GM19193 (cell line): ENCODE measurements around the gene VPS26C.

ENCODE experiments used
- POLR2A ChIP-seq: IDR thresholded peaks from 4 replicates; pipeline ENCODE4 v1.6.1; 2011; ENCODE audit not compliant: insufficient read depth, insufficient read length; ENCODE audit errors: extremely low read depth

VPS26C gene

DNA sequence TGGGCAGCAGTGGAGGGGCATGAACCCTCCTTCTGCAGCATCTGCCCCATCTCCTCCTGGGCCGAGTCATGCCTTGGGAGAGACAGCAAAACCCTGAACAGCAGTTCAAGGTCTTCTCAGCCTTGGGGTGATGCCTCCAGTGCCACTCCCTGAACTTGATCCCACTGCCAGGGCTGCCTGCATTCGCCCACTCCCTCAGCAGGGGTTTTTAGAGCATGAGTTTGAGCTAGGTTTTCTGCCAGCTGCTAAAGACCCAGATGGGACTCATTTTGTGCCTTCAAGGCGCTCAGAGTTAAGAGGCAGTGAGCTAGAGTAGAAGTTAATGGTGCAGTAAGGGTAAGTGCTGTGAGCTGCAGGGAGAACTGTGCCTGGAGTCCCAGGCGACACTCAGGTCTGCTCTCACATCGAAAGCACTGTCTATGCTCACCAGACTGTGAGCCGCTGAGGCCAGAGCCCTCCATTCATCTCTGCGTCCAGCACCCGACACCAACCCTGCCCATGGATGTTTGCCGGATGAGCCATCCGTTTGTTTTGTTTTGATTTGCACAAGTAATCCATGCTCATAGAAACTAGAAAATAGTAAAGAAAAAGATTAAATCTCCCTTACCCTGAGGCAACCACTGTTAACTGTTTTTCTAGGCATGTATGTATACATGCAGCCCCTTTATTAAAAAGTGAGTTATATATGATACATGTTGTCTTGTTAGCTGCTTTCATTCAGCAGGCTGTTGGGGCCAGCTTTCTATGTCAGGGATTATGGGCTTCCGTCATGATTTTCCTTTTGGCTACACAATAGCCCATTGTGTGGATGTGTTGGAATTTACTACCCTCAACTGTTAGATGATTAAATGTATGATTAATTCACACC lies 67.8 kb downstream of the VPS26C start:
- TF ChIP-seq POLR2A = no peak

DNA sequence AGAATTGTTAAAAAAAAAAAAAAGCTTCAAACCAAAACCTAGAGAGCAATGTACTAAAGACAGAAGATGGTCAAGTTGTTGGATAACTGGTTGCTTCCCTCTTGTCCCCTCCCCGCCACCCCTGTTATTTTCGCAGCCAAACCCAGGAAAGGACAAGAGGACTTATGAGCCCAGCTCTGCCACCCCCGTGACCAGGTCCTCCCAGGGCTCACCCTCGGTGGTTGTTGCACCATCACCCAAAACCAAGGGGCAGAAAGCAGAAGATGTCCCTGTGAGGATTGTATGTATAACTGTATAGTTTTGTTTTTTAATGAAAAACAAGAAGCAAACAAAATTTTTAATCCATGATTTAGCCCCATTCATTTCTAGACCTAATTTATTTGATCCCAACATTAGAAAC lies 69.4 kb downstream of the VPS26C start:
- TF ChIP-seq POLR2A = no peak

DNA sequence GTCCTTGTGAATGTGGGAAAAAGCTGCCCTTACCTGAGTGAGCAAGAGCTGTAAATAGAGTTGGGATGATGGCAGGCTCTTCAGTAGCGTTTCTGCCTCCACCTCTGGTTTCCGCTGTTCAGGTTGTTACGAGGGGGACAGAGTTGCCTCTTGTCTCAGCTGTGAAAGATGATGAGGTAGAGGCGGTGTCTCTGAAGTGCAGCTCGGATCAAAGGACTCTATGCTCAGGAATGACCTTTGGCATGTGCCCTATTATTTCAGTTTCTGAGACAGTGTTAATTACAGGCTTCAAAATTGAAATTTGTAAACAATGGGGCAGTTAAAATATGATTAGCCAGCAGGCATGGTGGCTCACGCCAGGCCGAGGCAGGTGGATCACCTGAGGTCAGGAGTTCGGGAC lies 70.3 kb downstream of the VPS26C start:
- no peak for TF ChIP-seq POLR2A

DNA sequence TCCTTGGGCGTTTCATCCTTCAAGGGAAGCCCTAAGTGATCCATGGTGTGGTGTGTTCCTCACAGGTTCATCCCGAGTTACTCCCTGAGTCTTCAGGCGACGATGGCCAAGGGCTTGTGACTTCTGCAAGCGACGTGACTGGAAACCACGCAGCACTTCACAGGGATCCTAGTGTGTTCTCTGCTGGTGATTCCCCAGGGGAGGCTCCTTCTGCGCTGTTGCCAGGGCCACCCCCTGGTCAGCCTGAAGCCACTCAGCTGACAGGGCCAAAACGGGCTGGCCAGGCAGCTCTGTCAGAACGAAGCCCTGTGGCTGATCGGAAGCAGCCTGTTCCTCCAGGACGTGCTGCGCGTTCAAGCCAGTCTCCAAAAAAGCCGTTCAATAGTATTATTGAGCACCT lies 71.5 kb downstream of the VPS26C start:
- TF ChIP-seq POLR2A = no peak

DNA sequence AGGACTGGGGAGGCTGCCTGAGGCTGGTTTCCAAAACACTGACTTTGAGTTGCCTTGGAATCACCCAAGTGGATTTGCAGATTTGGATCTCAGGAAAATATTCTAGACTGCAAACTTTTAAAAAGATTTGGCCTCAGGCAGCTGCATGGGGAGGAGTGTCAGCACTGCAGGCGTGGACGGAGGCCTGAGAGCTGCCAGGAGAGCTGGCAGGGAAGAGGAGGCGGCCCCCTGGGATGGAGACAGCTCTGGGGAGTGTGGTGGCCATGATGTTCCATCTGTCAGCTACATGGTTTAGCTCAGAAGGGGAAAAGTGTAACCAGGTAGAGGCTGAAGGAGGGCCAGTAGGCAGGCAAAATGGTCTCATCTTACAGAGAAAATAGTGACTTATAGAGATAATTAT lies 72.1 kb downstream of the VPS26C start:
- TF ChIP-seq POLR2A = no peak

DNA sequence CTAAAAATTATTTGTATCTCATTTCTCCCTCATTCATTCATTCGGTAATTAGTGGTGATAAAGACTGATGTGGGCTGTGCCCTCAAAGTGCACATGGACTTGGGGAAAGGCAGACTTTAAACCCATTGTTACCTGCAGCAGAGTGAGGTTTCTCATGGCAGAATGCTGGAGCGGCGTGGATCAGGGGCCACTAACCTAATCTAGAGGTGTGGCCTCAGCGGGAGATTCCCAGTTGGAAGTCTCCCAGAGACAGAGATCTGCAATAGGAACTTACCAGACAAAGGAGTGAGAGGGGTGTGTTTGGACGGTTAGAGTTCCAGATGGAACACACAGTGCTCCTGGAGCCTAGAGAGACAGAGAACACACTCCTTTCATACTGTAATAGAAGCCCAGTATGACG lies 73.5 kb downstream of the VPS26C start:
- TF ChIP-seq POLR2A = no peak

DNA sequence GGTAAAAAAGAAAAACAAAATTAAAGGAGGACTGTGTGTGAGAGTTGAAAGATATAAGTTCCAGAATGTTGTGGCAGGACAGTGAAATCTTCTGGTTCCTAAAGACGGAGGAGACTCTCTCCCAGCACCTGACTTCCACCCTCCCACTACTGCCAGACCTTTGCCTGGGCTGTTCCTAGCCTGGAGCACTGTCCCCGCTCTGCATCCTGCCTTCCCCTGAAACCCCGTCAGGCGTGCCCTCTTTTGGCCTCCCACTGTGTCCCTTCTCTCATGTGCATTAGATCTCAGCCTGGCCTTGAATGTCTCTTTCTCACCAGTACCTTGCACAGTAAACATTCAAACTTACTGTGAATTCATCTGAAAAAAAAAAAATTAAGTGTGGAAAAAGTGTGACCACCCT lies 74.1 kb downstream of the VPS26C start:
- no peak for TF ChIP-seq POLR2A

DNA sequence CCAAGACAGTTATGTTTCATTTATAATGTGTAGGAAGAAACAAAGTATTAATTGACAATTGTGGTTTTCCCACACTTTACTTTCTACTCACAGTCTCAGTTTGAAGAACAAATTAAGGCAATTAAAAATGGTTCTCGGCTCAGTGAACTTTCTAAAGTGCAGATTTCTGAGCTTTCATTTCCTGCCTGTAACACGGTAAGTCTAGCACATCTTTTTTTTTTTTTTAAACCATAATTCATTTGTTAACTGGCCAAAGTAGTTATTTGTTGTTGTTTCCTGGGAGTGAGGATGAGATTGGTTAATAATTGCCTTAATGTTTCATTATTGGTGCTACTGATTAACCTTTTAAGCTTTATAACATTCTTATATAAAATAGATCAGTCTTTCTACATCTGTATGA lies 75.1 kb downstream of the VPS26C start:
- TF ChIP-seq POLR2A = no peak

DNA sequence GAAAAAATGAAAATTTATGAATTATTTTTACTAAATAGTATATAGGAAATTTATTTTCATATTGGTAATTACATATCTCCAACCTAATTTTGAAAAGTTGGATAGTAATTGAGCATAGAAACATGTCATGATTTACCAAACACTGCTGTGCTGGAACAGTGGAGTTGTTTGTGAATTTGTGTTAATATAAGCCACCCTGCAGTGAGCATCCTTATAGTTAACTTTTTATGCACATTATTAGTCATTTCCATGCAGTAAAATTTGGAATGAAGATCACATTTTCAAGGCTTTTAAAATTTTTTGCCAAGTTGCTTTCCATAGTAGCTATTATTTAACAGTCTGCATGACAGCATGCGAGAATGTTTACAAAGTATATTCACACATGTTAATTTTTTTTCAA lies 78.3 kb downstream of the VPS26C start:
- no peak for TF ChIP-seq POLR2A

DNA sequence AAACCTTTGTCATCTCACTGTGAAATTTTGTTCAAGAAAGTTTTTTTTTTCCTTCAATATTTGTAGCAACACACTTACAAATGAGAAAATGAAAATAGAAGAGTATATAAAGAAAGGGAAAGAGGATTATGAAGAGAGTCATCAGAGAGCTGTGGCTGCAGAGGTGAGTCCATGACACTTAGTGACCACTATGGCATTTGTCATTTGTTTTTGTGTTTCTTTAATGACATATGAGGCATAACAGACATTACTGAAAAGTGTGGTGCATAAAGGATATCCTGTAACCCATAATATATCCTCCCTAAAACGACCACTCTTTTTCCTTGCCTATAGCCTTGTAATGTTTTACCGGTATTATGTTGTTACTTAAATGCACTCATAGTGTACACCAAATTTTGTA lies 80.2 kb downstream of the VPS26C start:
- TF ChIP-seq POLR2A = no peak

DNA sequence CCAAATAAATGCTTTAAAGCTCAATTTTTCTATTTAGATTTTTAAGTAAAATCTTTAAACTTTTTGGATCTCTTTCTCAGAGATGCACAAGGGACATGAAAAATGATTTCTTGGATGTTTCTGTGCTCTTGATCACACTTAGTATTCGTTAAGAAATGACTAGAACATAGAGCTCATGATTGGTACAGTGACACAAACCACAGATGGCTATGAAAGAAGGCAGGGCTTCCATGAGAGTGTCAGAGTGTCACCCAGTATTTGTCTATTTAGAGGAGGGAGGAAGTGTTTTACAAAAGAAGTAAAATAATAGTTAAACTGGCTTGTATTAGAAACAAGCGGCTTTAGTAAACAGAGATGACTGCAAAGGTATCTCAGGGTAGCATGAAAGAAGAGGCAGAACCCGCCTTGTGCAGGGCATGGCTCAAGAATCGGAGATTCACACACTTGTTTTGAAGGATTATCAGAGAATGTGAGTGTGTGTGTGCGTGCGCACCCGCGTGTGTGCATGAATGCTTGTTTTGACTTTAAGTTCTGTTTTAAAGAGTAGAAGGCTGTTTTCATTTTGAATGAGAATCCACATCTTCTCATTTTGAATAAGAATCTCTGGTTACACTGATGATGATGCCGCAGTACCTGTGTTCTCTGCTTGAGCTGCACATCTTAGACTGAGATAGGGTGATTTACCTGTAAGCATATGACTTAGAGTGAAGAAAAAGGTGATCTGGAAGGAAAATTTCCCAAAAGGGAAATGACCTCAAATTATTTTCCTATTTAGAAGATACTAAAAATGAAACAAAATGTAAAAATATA lies 82.1 kb downstream of the VPS26C start:
- TF ChIP-seq POLR2A = no peak

DNA sequence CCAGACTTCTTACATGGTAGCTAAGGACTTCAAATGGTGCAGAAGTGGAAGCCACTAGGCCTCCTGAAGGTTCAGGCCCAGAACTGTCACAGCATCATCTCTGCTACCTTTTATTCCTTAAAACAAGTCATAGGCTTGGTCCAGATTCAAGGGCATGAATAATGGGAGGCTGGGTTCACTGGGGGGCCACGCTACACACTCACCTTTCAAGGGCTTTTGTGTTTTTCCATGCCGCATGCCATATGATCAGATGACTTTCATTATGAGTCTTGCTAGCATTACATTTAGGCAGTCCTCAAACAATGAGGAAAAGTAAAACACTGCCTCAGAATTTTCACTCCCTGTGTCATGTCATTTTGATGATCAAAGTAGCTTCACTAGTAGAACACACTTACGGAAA lies 83.4 kb downstream of the VPS26C start:
- TF ChIP-seq POLR2A = no peak

DNA sequence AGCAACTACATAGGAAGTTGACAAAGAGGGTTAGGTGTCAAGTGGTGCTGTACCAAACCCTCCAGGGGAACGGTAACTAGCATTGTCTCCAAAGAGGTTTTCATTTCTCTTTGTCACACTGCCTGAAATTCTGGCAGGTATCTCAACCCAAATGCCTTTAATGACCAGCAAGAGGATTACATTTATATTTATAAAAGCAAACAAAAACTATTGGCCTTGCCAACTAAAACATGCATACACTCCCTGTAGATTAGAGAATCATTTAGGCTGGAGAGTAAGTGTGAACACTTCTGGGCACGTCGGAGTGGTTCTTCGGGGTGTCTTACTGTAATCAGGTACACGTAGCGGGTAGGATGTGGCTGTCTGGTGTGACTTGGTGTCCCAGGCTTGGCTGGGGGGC lies 84.9 kb downstream of the VPS26C start:
- no peak for TF ChIP-seq POLR2A

DNA sequence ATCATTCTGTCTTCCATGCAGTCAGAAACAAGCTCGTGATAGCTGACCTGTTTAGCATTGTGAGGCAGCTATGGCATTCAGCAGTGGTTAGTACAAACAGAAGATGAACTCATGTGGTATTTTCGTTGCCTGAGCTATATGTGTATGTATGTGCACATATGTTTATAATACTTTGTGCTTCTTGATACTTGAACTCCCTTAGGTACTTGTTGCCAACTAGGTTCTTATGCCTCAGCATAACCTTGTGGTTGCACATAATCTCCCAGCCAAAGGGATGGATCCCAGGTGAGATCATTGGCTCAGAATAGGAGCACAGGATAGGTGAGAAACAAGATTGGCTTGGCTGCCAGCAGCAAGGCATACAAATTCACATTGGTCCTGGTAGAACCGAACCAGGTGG lies 86.1 kb downstream of the VPS26C start:
- TF ChIP-seq POLR2A = no peak

DNA sequence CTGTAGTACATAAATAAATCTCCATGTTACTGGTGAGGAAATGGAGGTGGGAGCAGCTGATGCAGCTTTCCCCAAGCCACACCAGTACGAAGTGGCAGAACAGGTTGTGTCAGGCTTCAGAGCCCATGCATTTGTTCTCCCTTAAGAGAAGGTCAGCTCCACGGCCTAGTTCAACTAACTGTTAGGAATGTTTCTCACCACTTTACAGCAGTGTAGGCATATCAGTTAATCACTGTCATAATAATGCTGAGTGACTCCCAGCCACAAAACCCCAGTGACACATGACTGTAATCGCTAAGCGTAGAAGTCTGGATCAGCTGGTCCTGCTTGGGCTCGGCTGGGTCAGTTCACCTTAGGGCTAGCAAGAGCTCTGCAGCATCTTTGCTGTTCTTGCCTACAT lies 90.4 kb downstream of the VPS26C start:
- TF ChIP-seq POLR2A = no peak
